WTC11 (cell line): ENCODE results near the gene MOB2. TPM values are rescaled to one million over a fixed set of nuclear protein-coding genes. Genes with fewer than 3 reads are reported as not detected.

Experiments
- ATAC-seq: fragments of 200-7000 bp; cut with Tn5 transposase; 2 replicates; pipeline ENCODE4 v1.10.0; 2021; ENCODE audit warnings: mild to moderate bottlenecking, moderate library complexity
- CTCF ChIA-PET: fragments of 300-600 bp; sonication (Branson Sonifier 250); formaldehyde crosslinking; loops from one replicate; lab custom pipeline; 2021; ENCODE audit warnings: antibody characterized with exemption; lab: Charles Lee
- POLR2A ChIA-PET: fragments of 350-600 bp; sonication (Branson Sonifier 250); formaldehyde crosslinking; loops from one replicate; lab custom pipeline; 2021; ENCODE audit warnings: antibody characterized with exemption; lab: Charles Lee
- DNase-seq: peaks from one replicate; pipeline ENCODE4 v3.0.0; 2021; ENCODE audit warnings: low spot score
- H3K27ac Mint-ChIP-seq: 2 replicates; pipeline ENCODE4 v1.8.0; 2021; ENCODE audit warnings: mixed read lengths
- H3K27me3 Mint-ChIP-seq: 2 replicates; pipeline ENCODE4 v1.8.0; 2021; ENCODE audit warnings: low read depth, mild to moderate bottlenecking, moderate library complexity, mixed read lengths
- H3K36me3 Mint-ChIP-seq: 2 replicates; pipeline ENCODE4 v1.8.0; 2021; ENCODE audit warnings: mixed read lengths
- H3K4me1 Mint-ChIP-seq: 2 replicates; pipeline ENCODE4 v1.8.0; 2022; ENCODE audit warnings: mixed read lengths
- H3K4me3 Mint-ChIP-seq: 2 replicates; pipeline ENCODE4 v1.8.0; 2021; ENCODE audit warnings: mild to moderate bottlenecking, moderate library complexity, mixed read lengths
- H3K9me3 Mint-ChIP-seq: 2 replicates; pipeline ENCODE4 v1.8.0; 2021; ENCODE audit warnings: mixed read lengths
- ELF4 ChIP-seq: sonication (generic); formaldehyde crosslinking; IDR thresholded peaks from 2 replicates; pipeline ENCODE4 v1.8.1; 2022; ENCODE audit warnings: low read depth, mild to moderate bottlenecking, moderate library complexity, missing genetic modification reagents
- ETV6 ChIP-seq: sonication (generic); formaldehyde crosslinking; IDR thresholded peaks from 2 replicates; pipeline ENCODE4 v1.8.1; 2022; ENCODE audit warnings: mild to moderate bottlenecking, missing genetic modification reagents
- FOXJ3 ChIP-seq: sonication (generic); formaldehyde crosslinking; IDR thresholded peaks from 2 replicates; pipeline ENCODE4 v1.9.0; 2021; ENCODE audit warnings: missing genetic modification reagents, mild to moderate bottlenecking, borderline replicate concordance
- FOXP1 ChIP-seq: sonication (generic); formaldehyde crosslinking; IDR thresholded peaks from 2 replicates; pipeline ENCODE4 v1.8.0; 2022; ENCODE audit warnings: missing genetic modification reagents, mild to moderate bottlenecking, moderate library complexity, borderline replicate concordance
- GRHL2 ChIP-seq: fragments of 250-450 bp; sonication (Bioruptor Pico); IDR thresholded peaks from 2 replicates; pipeline ENCODE4 v1.8.0; 2022; ENCODE audit warnings: mild to moderate bottlenecking, moderate library complexity; ENCODE audit not compliant: insufficient replicate concordance, severe bottlenecking
- ZMAT4 ChIP-seq: fragments of 250-450 bp; sonication (Bioruptor Pico); IDR thresholded peaks from 2 replicates; pipeline ENCODE4 v1.9.0; 2021; ENCODE audit warnings: mild to moderate bottlenecking
- ZNF317 ChIP-seq: sonication (generic); formaldehyde crosslinking; IDR thresholded peaks from 2 replicates; pipeline ENCODE4 v1.8.1; 2023; ENCODE audit warnings: low read depth, mild to moderate bottlenecking, moderate library complexity, missing genetic modification reagents, borderline replicate concordance
- ZNF532 ChIP-seq: fragments of 250-450 bp; sonication (Bioruptor Pico); IDR thresholded peaks from 2 replicates; pipeline ENCODE4 v1.9.0; 2021; ENCODE audit warnings: mild to moderate bottlenecking, borderline replicate concordance
- ZNF671 ChIP-seq: fragments of 250-450 bp; sonication (Bioruptor Pico); IDR thresholded peaks from 2 replicates; pipeline ENCODE4 v1.8.0; 2021; ENCODE audit warnings: mild to moderate bottlenecking
- total RNA-seq: library from RNA; stranded (reverse); gene quantifications from 3 replicates; pipeline ENCODE4 v1.2.3, GENCODE V29; 2021
- TF ChIP-seq, protein P1 (sequence below): sonication (generic); formaldehyde crosslinking; IDR thresholded peaks from 2 replicates; pipeline ENCODE4 v1.8.1; 2022; ENCODE audit warnings: mild to moderate bottlenecking, moderate library complexity, missing genetic modification reagents
- TF ChIP-seq, protein P2 (sequence below): sonication (generic); formaldehyde crosslinking; IDR thresholded peaks from 2 replicates; pipeline ENCODE4 v1.8.1; 2022; ENCODE audit warnings: mild to moderate bottlenecking, missing genetic modification reagents, moderate library complexity, borderline replicate concordance
- TF ChIP-seq, protein P3 (sequence below): sonication (generic); formaldehyde crosslinking; IDR thresholded peaks from 2 replicates; pipeline ENCODE4 v1.8.0; 2022; ENCODE audit warnings: missing genetic modification reagents
- TF ChIP-seq, protein P4 (sequence below): sonication (generic); formaldehyde crosslinking; IDR thresholded peaks from 2 replicates; pipeline ENCODE4 v1.8.1; 2023; ENCODE audit warnings: mild to moderate bottlenecking, missing genetic modification reagents, borderline replicate concordance
- TF ChIP-seq, protein P5 (sequence below): fragments of 250-450 bp; sonication (Bioruptor Pico); IDR thresholded peaks from 2 replicates; pipeline ENCODE4 v1.9.0; 2021; ENCODE audit warnings: moderate library complexity, mild to moderate bottlenecking, inconsistent platforms, borderline replicate concordance

Gene MOB2
- total RNA-seq, 1 experiment from 2014 or later = 21.7 TPM

- TF ChIP-seq ZNF532 (CRISPR knock-in tag) (no peak), ZMAT4 (CRISPR knock-in tag) (no peak)
- TF ChIP-seq, protein P1, sequence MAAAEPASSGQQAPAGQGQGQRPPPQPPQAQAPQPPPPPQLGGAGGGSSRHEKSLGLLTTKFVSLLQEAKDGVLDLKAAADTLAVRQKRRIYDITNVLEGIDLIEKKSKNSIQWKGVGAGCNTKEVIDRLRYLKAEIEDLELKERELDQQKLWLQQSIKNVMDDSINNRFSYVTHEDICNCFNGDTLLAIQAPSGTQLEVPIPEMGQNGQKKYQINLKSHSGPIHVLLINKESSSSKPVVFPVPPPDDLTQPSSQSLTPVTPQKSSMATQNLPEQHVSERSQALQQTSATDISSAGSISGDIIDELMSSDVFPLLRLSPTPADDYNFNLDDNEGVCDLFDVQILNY (CRISPR knock-in tag) = no peak
- TF ChIP-seq, all 79 proteins: peak for 0
These were observed 15.0 kb upstream of the MOB2 start (continued) for GRCh38 chr11:1501421-1502167.

GRCh38 chr11:1500466-1501420, 14.2 kb upstream of the MOB2 start:
- peaks cover 17% of the 10 kb centered on the region for H3K9me3 Mint-ChIP-seq
- no peaks in the 10 kb centered on the region; the same call in 1 of the 2 replicates for H3K27me3 Mint-ChIP-seq
- no peak overlapping the region for H3K27ac Mint-ChIP-seq
- POLR2A ChIA-PET = no interaction called here
- no peak for ATAC-seq
- H3K4me1 Mint-ChIP-seq = peaks cover 16% of the 10 kb centered on the region
- peaks cover 17% of the 10 kb centered on the region for H3K36me3 Mint-ChIP-seq
- H3K4me3 Mint-ChIP-seq = no peak overlapping the region
- no peak for DNase-seq
- CTCF ChIA-PET = interaction anchor here (1.1 kb wide), 1 partner anchor 74 kb away, joined by 3 read pairs; no protein-coding TSS in a partner anchor
- TF ChIP-seq, protein P2, sequence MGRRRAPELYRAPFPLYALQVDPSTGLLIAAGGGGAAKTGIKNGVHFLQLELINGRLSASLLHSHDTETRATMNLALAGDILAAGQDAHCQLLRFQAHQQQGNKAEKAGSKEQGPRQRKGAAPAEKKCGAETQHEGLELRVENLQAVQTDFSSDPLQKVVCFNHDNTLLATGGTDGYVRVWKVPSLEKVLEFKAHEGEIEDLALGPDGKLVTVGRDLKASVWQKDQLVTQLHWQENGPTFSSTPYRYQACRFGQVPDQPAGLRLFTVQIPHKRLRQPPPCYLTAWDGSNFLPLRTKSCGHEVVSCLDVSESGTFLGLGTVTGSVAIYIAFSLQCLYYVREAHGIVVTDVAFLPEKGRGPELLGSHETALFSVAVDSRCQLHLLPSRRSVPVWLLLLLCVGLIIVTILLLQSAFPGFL = no peak
- no peak for TF ChIP-seq ETV6
- TF ChIP-seq FOXJ3 (CRISPR knock-in tag) = no peak
- no peak for TF ChIP-seq ZNF671 (CRISPR knock-in tag)
- no peak for TF ChIP-seq FOXP1
- TF ChIP-seq GRHL2 (CRISPR knock-in tag) = no peak
- TF ChIP-seq ELF4 (CRISPR knock-in tag) = no peak
- TF ChIP-seq, protein P3, sequence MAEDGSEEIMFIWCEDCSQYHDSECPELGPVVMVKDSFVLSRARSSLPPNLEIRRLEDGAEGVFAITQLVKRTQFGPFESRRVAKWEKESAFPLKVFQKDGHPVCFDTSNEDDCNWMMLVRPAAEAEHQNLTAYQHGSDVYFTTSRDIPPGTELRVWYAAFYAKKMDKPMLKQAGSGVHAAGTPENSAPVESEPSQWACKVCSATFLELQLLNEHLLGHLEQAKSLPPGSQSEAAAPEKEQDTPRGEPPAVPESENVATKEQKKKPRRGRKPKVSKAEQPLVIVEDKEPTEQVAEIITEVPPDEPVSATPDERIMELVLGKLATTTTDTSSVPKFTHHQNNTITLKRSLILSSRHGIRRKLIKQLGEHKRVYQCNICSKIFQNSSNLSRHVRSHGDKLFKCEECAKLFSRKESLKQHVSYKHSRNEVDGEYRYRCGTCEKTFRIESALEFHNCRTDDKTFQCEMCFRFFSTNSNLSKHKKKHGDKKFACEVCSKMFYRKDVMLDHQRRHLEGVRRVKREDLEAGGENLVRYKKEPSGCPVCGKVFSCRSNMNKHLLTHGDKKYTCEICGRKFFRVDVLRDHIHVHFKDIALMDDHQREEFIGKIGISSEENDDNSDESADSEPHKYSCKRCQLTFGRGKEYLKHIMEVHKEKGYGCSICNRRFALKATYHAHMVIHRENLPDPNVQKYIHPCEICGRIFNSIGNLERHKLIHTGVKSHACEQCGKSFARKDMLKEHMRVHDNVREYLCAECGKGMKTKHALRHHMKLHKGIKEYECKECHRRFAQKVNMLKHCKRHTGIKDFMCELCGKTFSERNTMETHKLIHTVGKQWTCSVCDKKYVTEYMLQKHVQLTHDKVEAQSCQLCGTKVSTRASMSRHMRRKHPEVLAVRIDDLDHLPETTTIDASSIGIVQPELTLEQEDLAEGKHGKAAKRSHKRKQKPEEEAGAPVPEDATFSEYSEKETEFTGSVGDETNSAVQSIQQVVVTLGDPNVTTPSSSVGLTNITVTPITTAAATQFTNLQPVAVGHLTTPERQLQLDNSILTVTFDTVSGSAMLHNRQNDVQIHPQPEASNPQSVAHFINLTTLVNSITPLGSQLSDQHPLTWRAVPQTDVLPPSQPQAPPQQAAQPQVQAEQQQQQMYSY (CRISPR knock-in tag) = no peak
- TF ChIP-seq, protein P4, sequence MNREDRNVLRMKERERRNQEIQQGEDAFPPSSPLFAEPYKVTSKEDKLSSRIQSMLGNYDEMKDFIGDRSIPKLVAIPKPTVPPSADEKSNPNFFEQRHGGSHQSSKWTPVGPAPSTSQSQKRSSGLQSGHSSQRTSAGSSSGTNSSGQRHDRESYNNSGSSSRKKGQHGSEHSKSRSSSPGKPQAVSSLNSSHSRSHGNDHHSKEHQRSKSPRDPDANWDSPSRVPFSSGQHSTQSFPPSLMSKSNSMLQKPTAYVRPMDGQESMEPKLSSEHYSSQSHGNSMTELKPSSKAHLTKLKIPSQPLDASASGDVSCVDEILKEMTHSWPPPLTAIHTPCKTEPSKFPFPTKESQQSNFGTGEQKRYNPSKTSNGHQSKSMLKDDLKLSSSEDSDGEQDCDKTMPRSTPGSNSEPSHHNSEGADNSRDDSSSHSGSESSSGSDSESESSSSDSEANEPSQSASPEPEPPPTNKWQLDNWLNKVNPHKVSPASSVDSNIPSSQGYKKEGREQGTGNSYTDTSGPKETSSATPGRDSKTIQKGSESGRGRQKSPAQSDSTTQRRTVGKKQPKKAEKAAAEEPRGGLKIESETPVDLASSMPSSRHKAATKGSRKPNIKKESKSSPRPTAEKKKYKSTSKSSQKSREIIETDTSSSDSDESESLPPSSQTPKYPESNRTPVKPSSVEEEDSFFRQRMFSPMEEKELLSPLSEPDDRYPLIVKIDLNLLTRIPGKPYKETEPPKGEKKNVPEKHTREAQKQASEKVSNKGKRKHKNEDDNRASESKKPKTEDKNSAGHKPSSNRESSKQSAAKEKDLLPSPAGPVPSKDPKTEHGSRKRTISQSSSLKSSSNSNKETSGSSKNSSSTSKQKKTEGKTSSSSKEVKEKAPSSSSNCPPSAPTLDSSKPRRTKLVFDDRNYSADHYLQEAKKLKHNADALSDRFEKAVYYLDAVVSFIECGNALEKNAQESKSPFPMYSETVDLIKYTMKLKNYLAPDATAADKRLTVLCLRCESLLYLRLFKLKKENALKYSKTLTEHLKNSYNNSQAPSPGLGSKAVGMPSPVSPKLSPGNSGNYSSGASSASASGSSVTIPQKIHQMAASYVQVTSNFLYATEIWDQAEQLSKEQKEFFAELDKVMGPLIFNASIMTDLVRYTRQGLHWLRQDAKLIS (CRISPR knock-in tag) = no peak
- no peak for TF ChIP-seq ZNF317 (CRISPR knock-in tag)
- TF ChIP-seq, protein P5, sequence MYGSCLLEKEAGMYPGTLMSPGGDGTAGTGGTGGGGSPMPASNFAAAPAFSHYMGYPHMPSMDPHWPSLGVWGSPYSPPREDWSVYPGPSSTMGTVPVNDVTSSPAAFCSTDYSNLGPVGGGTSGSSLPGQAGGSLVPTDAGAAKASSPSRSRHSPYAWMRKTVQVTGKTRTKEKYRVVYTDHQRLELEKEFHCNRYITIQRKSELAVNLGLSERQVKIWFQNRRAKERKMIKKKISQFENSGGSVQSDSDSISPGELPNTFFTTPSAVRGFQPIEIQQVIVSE (CRISPR knock-in tag) = no peak
